ENCODE results near the gene C17orf75.
"Not testable (repeated sequence)": the region's sequence is repeated elsewhere in the genome, so short reads cannot be mapped to it uniquely, and the experiment has no call there.

C17orf75 gene

GRCh38 chr17:32342603-32343325 is 791 bp upstream of the C17orf75 start:
- DNase-seq = peak; percentile 9

DNA sequence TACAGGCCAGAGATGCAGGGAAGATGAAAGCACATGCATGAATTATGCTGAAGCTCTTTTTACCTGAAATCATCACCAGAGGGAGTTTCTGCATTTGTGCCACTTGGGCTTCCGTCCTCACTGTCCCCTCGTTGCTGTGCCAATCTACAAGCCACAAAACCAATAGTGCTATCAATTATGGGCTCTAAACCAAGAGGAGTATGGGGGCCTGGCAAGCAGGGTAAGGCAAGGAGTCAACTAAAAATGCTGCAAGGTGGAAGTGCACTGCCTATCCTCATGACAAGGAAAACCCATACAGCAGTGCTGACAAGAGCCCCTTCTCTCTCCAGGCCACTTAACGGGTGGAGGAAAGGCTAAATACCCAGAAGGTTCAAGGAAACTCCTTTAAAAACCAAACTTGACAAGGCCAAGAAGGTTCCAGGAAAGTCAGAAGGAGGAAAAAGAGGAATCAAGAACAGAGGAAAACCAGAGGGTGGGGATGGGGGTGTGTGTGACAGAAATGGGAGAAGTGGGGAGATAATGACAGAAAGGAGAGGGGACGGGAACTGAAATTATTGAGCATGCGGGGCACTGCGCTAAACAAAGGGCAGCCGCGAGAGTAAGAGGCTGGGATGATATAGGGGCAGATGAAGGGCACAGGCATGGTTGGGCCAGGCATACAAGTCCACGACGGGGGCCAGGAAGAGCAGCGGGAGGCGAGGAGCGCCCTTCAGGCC is 674 bp downstream of the C17orf75 start:
- DNase-seq = peak; percentile 69

DNA sequence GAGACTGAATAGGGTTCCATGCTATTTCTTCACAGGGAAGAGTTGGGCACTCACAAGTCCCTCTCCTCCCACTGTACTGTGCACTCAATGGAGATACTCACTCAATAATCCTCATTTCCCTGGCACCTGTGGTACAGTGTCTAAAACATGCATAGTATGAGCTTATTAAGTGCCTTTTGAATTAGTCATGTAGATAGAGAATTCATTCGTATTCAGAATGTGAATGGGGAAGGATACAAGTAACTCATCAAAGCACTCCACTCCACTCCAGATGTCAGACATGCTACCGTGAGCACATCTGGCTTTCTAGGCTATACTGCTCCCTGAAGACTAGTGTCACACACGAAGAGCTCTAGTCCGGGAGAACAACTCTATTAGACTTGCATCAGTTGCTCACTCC is 6.3 kb downstream of the C17orf75 start:
- DNase-seq = no peak

DNA sequence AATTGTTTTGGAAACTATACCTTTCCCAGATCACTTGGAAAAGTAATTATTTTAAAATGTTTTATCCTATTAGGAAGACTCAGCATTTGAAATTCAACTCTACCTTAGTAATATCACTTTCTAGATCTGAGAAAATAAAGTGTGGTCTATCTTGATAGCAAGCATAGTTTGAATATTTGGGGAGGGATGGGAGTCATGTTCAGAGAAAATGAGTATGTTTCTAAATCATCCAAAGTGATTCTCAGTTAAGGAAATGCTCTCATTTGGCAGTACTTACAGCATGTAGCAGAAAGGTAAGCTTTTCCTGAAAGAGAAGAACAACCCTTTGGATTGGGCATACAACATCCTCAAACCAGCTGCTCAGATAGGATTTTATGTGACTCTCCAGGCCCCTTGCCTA is 6.9 kb downstream of the C17orf75 start:
- DNase-seq = no peak

DNA sequence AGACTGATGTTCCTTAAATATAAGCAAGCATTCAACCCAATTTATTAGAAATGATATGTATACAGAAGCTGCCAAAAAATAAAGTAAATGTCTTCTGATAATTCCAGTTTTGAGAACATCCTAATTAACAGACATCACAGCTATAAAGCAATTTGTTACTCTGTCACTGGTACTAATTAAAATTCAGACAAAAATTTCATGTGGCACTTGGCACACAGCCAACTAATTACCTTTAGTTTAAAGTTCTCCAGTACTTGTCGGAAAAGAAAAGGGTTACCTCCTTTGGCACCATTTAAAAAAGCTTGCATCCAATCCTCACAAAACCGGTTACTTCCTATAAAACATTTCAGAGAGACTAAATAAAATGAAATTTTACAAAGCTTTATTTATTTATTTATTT is 8.8 kb downstream of the C17orf75 start:
- DNase-seq = no peak

DNA sequence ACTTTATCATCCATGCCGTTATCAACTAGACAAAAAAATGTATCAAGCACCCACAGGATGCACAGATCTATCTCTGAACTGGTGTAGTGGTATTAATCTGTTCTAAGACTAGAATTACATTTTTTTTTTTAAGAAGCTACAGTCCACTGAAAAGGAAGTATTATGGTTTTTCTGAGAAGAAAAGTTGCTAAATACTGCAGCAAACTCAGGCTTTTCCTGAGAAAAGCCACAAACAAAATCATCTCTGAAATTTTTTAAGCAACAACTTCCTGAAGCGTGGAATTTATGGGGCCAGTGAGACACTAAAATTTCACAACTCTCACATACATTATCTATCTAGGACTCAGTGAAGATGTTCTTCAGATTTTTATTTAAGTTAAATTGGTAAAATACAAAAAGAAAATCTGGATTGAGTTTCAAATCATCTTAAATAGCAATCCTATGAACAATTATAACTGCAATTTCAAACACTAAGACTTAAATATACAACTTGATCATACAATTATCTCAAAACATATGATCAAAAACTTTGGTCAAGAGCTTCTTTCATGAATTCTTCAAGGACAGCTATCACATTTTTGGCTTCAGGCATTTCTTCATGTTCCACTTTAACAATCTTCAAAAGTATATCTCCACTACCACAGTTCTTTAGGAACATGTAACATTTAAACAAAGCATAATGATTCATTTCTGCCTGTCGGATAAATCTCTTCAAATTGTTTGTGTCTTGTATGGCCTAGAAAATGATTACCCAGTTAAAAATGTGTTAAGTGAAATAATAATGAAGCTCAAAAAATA is 10.5 kb downstream of the C17orf75 start:
- DNase-seq = peak; percentile 90

DNA sequence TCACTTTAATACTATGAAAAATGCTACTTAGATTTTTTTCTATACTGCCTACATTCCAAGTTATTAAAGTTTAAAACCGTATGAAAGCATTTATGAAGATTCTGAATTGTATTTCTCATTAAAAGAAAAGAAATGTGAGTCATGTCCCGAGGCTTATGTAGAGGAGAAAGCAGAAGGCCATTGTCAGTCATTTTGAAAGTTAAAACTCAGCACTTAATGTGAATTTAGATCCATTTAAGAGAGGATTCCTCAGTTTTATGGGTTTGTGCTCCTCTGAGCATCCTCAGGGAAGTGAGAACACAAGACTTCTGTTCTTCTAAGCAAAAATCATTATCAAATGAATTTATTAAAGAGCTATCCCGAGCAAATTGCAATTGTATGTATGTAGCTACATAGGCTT is 11.8 kb downstream of the C17orf75 start:
- DNase-seq = no peak

GRCh38 chr17:32327911-32328310 is 14.1 kb downstream of the C17orf75 start:
- no peak for DNase-seq

DNA sequence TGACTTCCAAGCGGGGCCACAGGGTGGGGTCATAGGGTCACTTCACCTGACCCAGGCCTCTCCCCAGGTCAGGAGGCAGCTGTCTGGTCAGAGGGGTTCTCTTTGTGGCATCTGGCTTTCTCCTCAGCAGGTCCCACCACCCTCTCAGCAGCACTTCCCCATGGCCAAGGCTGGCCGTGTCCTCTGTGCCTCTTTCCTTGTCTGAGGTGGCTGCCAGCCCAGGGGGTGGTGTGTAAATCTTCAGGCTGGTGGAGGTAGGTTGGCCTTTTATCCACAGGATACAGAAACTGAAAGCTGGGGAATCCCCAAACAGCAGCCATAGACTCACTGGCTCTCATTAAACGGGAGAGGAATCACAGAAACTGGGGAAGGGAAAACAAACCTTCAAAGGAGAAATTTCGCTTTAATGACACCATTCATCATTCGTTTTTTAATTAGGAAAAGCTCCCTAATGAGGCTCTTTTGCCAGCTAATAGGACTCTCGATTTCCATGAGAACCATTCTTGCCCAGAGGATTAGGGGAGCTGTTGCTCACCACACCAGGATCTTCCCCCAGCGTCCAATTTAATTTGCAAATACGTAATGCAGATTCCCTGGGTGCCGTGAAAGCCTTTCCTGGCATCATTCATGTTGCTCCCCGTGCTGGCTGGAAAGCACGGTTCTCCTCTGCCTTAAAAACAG is 18.0 kb downstream of the C17orf75 start:
- peak; percentile 29 for DNase-seq

- no peak for DNase-seq
Measured at GRCh38 chr17:32323046-32323445, 18.9 kb downstream of the C17orf75 start.

DNA sequence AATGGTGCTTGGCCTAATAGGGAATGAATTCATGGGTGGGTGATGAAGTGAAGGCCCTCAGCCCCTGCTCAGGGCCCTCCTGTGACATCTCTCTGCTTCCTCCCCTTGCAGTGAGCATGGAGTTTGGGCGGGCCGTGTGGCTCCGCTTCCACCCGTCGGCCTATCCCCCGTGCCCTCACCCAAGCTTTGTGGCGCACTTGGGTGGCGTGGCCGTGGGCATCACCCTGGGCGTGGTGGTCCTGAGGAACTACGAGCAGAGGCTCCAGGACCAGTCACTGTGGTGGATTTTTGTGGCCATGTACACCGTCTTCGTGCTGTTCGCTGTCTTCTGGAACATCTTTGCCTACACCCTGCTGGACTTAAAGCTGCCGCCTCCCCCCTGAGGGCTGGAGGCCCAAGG is 21.1 kb downstream of the C17orf75 start:
- DNase-seq = no peak

DNA sequence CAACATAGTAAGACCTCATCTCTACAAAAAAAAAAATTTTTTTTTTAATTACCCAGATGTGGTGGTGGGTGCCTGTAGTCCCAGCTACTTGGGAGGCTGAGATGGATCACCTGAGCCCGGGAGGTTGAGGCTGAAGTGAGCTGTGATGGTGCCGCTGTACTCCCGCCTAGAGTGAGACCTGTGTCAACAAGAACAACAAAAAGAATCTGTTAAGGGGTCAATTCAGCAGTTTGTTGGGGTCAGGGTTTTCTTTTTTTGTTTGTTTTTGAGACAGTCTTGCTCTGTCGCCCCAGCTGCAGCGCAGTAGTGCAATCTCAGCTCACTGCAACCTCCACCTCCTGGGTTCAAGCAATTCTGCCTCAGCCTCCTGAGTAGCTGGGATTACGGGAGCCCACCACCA is 21.9 kb downstream of the C17orf75 start:
- not testable (repeated sequence) for DNase-seq

- peak; percentile 82 for DNase-seq
Measured at GRCh38 chr17:32319548-32319905, 22.4 kb downstream of the C17orf75 start.

- no peak for DNase-seq
Measured at GRCh38 chr17:32318071-32318470, 23.9 kb downstream of the C17orf75 start.

- no peak for DNase-seq
Measured at GRCh38 chr17:32317353-32317752, 24.6 kb downstream of the C17orf75 start.

DNA sequence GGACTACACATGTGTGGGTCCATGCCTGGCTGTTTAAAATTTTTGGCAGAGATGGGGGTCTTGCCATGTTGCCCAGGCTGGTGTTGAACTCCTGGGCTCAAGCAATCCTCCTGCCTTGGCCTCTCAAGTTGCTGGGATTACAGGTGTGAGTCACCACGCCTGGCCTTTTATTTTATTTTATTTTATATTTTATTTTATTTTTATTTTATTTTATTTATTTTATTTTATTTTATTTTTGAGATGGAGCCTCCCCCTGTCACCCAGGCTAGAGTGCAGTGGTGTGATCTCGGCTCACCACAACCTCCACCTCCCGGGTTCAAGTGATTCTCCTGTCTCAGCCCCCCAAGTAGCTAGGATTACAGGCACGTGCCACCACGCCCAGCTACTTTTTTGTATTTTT is 25.3 kb downstream of the C17orf75 start:
- not testable (repeated sequence) for DNase-seq

DNA sequence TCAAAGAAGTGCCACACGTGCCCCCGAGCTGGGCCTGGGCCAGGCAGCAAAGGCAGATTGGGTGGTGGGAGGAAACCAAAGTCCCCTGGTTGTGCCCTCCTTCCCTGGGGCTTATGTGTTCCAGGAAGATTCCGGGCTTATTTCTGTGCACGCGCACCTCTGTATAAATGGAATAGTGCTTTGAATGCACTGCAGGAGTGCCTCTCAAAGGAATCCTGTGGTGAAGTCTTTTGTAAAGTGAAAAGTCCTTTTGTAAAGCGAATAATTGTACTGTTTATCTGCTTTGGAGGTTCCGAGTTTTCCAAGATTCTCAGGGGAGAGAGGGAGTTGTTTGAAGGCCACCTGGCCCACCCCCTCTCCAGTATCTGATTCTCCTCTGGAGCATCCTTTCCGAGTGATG is 26.8 kb downstream of the C17orf75 start:
- DNase-seq = no peak

GRCh38 chr17:32314636-32315035 is 27.3 kb downstream of the C17orf75 start:
- DNase-seq = no peak

- no peak for DNase-seq
Measured at GRCh38 chr17:32311028-32311536, 30.9 kb downstream of the C17orf75 start.

GRCh38 chr17:32307658-32308057 is 34.3 kb downstream of the C17orf75 start:
- no peak for DNase-seq

DNA sequence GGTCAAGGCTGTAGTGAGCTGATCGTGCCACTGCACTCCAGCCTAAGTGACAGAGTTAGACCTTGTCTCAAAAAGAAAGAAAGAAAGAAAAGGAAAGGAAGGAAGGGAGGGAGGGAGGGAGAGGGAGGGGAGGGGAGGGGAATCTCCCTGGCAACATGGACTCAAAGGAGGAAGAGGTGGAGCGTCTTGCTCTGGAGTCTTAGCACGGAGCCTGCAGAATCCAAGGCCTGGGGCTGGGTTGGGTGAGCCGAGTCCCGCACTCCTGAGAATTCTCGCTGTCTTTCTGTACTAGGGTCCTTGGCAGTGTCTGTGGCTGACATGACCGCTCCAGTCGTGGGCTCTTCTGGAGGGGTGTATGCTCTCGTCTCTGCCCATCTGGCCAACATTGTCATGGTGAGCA is 36.9 kb downstream of the C17orf75 start:
- DNase-seq = no peak

GRCh38 chr17:32303781-32304288 is 38.1 kb downstream of the C17orf75 start:
- no peak for DNase-seq

All from OCI-M1 (cell line).